Activated CD4-positive, CD25-positive, alpha-beta regulatory T cell (primary cell): ENCODE measurements around the gene ADCY7.

Experiments
- DNase-seq, 4 experiments: peaks; one replicate each; lab custom pipeline; 2025; lab: John Stamatoyannopoulos, UW

ADCY7 gene

GRCh38 chr16:50313596-50314478 is 47.5 kb downstream of the ADCY7 start:
- DNase-seq, result no peak

- no peak for DNase-seq
These were observed 48.3 kb downstream of the ADCY7 start for GRCh38 chr16:50314665-50315064.

GRCh38 chr16:50315346-50315997 is 49.1 kb downstream of the ADCY7 start:
- no peak for DNase-seq

- no peak for DNase-seq
These were observed 49.9 kb downstream of the ADCY7 start for GRCh38 chr16:50316102-50316847.

GRCh38 chr16:50316848-50317630 is 50.7 kb downstream of the ADCY7 start:
- no peak for DNase-seq

GRCh38 chr16:50318796-50319578 is 52.6 kb downstream of the ADCY7 start:
- DNase-seq, result no peak

GRCh38 chr16:50320310-50320709 is 54.0 kb downstream of the ADCY7 start:
- no peak for DNase-seq

- no peak for DNase-seq
These were observed 56.0 kb downstream of the ADCY7 start for GRCh38 chr16:50322333-50322732.

- no peak for DNase-seq
These were observed 57.1 kb downstream of the ADCY7 start for GRCh38 chr16:50323335-50324011.

- DNase-seq, result no peak
These were observed 58.0 kb downstream of the ADCY7 start for GRCh38 chr16:50324345-50324744.

GRCh38 chr16:50326264-50326663 is 59.9 kb downstream of the ADCY7 start:
- no peak for DNase-seq

GRCh38 chr16:50326835-50327465 is 60.6 kb downstream of the ADCY7 start:
- peak in 3 of 4 experiments; percentile 27 to 31 (median 31) for DNase-seq

- no peak for DNase-seq
These were observed 63.3 kb downstream of the ADCY7 start for GRCh38 chr16:50329446-50330189.

- no peak for DNase-seq
These were observed 65.2 kb downstream of the ADCY7 start for GRCh38 chr16:50331570-50331969.

GRCh38 chr16:50332599-50332998 is 66.2 kb downstream of the ADCY7 start:
- DNase-seq, result no peak

GRCh38 chr16:50334106-50334975 is 68.0 kb downstream of the ADCY7 start:
- no peak for DNase-seq

GRCh38 chr16:50335196-50335958 is 69.0 kb downstream of the ADCY7 start:
- DNase-seq, result no peak
